Naive B cell (primary cell): ENCODE data around the gene TMC3. TPM values are rescaled to one million over a fixed set of nuclear protein-coding genes. Genes with fewer than 3 reads are reported as not detected.

Experiments used
- ATAC-seq, 2 donors: fragments of 150-1000 bp; cut with Tn5 transposase; 2 replicates each; pipeline ENCODE4 v1.10.0; 2021; ENCODE audit warnings: low read depth in 2 of 2, mild to moderate bottlenecking in 2 of 2, moderate library complexity in 2 of 2
- DNase-seq: peaks from one replicate; pipeline ENCODE4 v3.0.0; 2022
- H3K27ac Mint-ChIP-seq, 6 donors: one replicate each; pipeline ENCODE4 v1.8.0; 2020 to 2022; ENCODE audit warnings: mild to moderate bottlenecking in 6 of 6, mixed read lengths in 6 of 6, moderate library complexity in 5 of 6, inconsistent platforms in 2 of 6
- H3K27me3 Mint-ChIP-seq, 3 donors: one replicate each; pipeline ENCODE4 v1.8.0; 2021 to 2022; ENCODE audit warnings: mixed read lengths in 3 of 3, mild to moderate bottlenecking in 1 of 3
- H3K36me3 Mint-ChIP-seq, 2 donors: one replicate each; pipeline ENCODE4 v1.8.0; 2020 to 2022; ENCODE audit warnings: mixed read lengths in 2 of 2, inconsistent platforms in 1 of 2, mild to moderate bottlenecking in 1 of 2
- H3K4me1 Mint-ChIP-seq, 3 donors: one replicate each; pipeline ENCODE4 v1.8.0; 2020 to 2022; ENCODE audit warnings: mixed read lengths in 3 of 3, inconsistent platforms in 1 of 3, mild to moderate bottlenecking in 1 of 3, moderate library complexity in 1 of 3
- H3K4me3 Mint-ChIP-seq, 8 donors: one replicate each; pipeline ENCODE4 v1.8.0; 2020 to 2022; ENCODE audit warnings: mild to moderate bottlenecking in 8 of 8, mixed read lengths in 8 of 8, moderate library complexity in 8 of 8, inconsistent platforms in 2 of 8
- H3K9me3 Mint-ChIP-seq, 7 donors: one replicate each; pipeline ENCODE4 v1.8.0; 2020 to 2022; ENCODE audit warnings: mixed read lengths in 7 of 7, mild to moderate bottlenecking in 5 of 7, inconsistent platforms in 2 of 7, moderate library complexity in 1 of 7
- polyA plus RNA-seq, 6 donors: library from polyadenylated mRNA; unstranded; fragments of 300-500 nt; fragmentation: Illumina TruSeq; gene quantifications; one replicate each; pipeline ENCODE4 v1.2.3, GENCODE V29; 2021; ENCODE audit warnings: low read depth in 6 of 6

TMC3 gene
- polyA plus RNA-seq, 6 donors from 2014 or later, result not detected

DNA sequence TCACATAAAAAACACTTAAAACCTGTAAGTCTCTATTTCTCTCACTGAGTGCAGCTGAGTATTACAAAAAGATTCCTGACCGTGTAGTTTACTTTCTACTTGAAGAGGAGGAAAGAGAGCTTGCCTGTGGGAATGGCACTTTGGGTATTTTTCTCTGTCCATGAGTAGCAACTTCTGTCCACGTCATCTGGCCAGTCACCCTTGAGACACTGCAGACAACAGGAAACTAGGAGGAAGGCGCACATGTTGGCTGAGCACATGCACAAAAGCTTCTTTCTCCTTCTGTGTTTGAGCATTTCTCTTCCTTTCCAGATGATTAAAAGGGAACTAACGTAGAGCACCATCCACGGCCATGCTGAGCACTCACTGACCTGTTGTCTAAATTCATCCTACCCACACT, 69.8 kb downstream of the TMC3 start:
- peak overlapping the region; percentile 85 to 100 (median 100) for H3K4me3 Mint-ChIP-seq
- DNase-seq, result peak; percentile 49
- H3K27ac Mint-ChIP-seq, result peak overlapping the region; percentile 81 to 100 (median 99)
- H3K4me1 Mint-ChIP-seq, result peaks cover 61 to 92% (median 72%) of the 10 kb centered on the region in 3 donors
- no peaks in the 10 kb centered on the region for H3K27me3 Mint-ChIP-seq
- H3K9me3 Mint-ChIP-seq, result peaks cover 0 to 3% (median 0%) of the 10 kb centered on the region in 7 donors
- peak in 1 of 2 donors; percentile 15 for ATAC-seq
- H3K36me3 Mint-ChIP-seq, result peaks cover 49 to 59% of the 10 kb centered on the region in 2 donors

DNA sequence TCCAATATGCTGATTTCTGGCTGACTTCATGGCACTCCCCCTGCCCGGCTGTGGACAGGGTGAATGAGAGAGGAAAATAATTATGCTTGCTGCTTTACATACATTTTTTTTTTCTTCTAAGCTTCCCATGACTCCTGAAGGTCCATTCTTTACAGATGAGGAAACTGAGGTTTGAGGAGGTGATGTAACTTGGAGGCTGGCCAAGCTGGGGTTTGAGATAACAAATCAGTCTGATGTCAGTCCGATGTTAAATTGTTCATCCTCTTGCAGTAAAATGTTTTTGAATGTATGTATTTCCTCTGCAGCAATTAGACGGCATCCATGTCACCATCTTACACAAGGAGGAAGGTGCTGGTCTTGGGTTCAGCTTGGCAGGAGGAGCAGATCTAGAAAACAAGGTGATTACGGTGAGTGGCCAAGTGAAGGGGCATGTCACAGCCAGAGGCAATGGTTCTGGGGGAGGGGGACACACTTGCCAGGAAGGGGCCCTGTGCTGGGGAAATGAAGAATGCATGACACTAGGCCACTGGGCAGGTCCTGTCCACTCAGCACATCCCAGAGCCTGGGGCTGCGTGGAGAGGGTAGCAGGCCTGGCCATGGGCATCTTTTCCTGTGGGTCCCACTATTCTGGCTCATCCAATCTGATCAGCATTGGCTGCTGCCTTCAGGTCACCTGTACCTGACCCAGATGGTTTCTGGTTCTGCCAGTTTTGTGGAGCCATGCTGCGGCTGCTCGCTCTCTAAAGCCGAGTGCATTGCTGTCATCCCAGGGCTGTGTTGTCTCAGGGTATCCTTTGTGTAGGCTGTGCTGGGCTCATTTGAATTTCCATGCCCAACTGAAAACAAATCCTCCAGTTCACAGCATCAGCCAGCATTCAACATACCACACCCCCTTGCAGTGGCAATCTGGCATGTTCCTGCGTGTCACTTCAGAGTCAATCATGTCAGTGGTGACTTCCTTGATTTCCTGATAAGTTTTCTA, 70.5 kb downstream of the TMC3 start:
- Mint-ChIP-seq H3K9me3 (peaks cover 0 to 3% (median 0%) of the 10 kb centered on the region in 7 donors), H3K27me3 (no peaks in the 10 kb centered on the region), H3K36me3 (peaks cover 46 to 63% of the 10 kb centered on the region in 2 donors), H3K4me3 (peak overlapping the region; percentile 98 to 100 (median 100)), H3K27ac (peak overlapping the region; percentile 99 to 100 (median 99)), H3K4me1 (peaks cover 68 to 95% (median 77%) of the 10 kb centered on the region in 3 donors)
- DNase-seq, result no peak
- ATAC-seq, result no peak

DNA sequence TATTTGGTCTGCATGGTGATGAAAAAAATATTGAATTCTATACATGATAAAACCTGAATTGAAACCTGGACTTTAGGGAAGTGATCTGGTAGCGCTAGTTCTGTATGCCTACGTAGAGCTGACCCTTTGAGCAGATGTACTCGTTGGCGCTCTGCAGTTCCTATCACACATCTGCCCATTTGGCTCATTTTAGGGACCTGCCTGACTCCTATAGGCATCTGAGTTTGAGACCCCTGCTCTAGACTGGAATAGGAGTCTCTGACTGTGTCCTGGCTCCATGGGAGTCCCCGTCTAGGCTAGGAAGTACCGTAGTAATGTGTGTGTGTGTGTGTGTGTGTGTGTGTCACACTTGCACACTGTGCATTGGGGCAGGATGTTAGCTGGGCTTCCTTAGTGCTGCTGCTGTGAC, 71.3 kb downstream of the TMC3 start:
- H3K36me3 Mint-ChIP-seq, result peaks cover 46 to 71% of the 10 kb centered on the region in 2 donors
- H3K4me3 Mint-ChIP-seq, result peak overlapping the region; percentile 98 to 100 (median 100)
- peak; percentile 75 to 77 for ATAC-seq
- H3K4me1 Mint-ChIP-seq, result peaks cover 76 to 97% (median 85%) of the 10 kb centered on the region in 3 donors
- peaks cover 0 to 3% (median 0%) of the 10 kb centered on the region in 7 donors for H3K9me3 Mint-ChIP-seq
- H3K27me3 Mint-ChIP-seq, result no peaks in the 10 kb centered on the region
- H3K27ac Mint-ChIP-seq, result peak overlapping the region; percentile 99 to 100 (median 99)
- peak; percentile 75 for DNase-seq

DNA sequence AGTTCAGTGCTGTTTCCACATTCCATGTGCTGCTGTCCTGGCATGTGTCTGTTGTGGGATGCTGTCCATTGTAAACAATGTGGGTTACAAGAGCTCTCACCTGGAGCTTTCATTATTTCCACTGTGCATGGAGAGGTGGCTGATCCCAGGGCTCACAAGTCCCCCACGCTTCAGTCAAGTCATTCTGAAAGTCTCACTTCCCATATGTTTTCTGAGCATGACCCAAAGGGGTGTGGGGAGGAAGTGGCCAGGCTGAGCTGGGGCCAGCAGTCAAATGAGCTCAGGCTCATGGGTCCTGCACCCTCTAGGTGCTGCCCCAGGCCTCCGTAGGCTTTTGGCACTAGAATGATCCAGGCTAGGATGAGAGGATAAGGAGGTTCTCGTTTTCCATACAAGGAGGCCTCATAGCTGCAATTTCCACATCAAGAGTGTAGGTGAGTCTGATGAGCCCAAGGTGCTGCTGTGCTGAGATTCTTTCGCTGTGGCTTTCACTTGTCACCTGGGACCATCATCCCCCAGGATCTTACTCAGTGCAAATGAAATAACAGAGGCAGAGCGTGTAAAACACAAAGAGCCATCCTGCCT, 72.1 kb downstream of the TMC3 start:
- H3K27ac Mint-ChIP-seq, result peak overlapping the region; percentile 99 to 100 (median 99)
- H3K36me3 Mint-ChIP-seq, result peaks cover 54 to 79% of the 10 kb centered on the region in 2 donors
- peak overlapping the region; percentile 98 to 100 (median 100) for H3K4me3 Mint-ChIP-seq
- peak; percentile 78 for DNase-seq
- H3K4me1 Mint-ChIP-seq, result peaks cover 82 to 92% (median 91%) of the 10 kb centered on the region in 3 donors
- H3K9me3 Mint-ChIP-seq, result peaks cover 0 to 3% (median 0%) of the 10 kb centered on the region in 7 donors
- ATAC-seq, result peak; percentile 51 to 60
- no peaks in the 10 kb centered on the region for H3K27me3 Mint-ChIP-seq

DNA sequence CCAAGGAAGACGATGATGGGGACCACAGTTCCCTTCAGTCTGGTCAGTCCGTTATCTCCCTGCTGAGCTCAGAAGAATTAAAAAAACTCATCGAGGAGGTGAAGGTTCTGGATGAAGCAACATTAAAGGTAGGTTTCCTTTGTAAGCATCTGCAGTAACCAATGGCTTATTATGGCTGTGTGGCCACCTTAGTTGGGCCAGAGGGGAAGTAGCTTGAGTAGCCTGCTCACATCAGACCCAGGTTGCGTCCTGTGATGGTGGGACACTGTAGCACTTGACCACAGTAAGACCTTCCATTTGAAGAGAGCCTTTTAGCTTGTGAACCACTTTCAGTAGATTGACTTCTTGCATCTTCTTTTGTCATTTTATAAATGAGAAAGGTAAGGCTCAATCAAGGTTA, 72.6 kb downstream of the TMC3 start:
- H3K27me3 Mint-ChIP-seq, result no peaks in the 10 kb centered on the region
- peak overlapping the region; percentile 98 to 100 (median 100) for H3K4me3 Mint-ChIP-seq
- peaks cover 57 to 79% of the 10 kb centered on the region in 2 donors for H3K36me3 Mint-ChIP-seq
- peaks cover 0 to 3% (median 0%) of the 10 kb centered on the region in 7 donors for H3K9me3 Mint-ChIP-seq
- peaks cover 82 to 92% (median 91%) of the 10 kb centered on the region in 3 donors for H3K4me1 Mint-ChIP-seq
- H3K27ac Mint-ChIP-seq, result peak overlapping the region; percentile 99 to 100 (median 99)
- no peak for ATAC-seq
- DNase-seq, result no peak

DNA sequence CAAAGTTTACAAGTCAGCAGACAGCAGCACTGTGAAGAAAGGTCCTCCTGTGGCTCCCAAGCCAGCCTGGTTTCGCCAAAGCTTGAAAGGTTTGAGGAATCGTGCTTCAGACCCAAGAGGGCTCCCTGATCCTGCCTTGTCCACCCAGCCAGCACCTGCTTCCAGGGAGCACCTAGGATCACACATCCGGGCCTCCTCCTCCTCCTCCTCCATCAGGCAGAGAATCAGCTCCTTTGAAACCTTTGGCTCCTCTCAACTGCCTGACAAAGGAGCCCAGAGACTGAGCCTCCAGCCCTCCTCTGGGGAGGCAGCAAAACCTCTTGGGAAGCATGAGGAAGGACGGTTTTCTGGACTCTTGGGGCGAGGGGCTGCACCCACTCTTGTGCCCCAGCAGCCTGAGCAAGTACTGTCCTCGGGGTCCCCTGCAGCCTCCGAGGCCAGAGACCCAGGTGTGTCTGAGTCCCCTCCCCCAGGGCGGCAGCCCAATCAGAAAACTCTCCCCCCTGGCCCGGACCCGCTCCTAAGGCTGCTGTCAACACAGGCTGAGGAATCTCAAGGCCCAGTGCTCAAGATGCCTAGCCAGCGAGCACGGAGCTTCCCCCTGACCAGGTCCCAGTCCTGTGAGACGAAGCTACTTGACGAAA, 74.3 kb downstream of the TMC3 start:
- Mint-ChIP-seq H3K4me1 (peaks cover 94 to 100% (median 94%) of the 10 kb centered on the region in 3 donors), H3K27me3 (no peaks in the 10 kb centered on the region), H3K9me3 (peaks cover 0 to 3% (median 0%) of the 10 kb centered on the region in 7 donors), H3K36me3 (peaks cover 54 to 78% of the 10 kb centered on the region in 2 donors), H3K27ac (peak overlapping the region; percentile 87 to 100 (median 100)), H3K4me3 (peak overlapping the region; percentile 98 to 100 (median 100))
- no peak for DNase-seq
- no peak for ATAC-seq

DNA sequence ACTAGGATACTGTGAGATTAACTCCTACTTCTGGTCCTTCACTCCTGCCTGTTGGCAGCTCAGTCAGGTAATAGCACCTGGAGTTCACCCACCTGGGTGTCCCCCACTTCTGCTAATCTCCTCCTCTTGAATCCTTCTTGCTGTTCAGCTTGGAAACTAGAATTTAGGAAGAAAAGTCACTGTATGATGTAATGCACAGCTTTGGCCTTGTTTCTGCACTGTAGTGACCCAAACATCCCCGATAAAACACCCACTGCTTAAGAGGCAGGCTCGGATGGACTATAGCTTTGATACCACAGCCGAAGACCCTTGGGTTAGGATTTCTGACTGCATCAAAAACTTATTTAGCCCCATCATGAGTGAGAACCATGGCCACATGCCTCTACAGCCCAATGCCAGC, 74.9 kb downstream of the TMC3 start:
- Mint-ChIP-seq H3K4me3 (peak overlapping the region; percentile 98 to 100 (median 100)), H3K27ac (peak overlapping the region; percentile 95 to 100 (median 100)), H3K9me3 (peaks cover 0 to 3% (median 0%) of the 10 kb centered on the region in 7 donors), H3K27me3 (no peaks in the 10 kb centered on the region), H3K36me3 (peaks cover 48 to 74% of the 10 kb centered on the region in 2 donors), H3K4me1 (peaks cover 93 to 100% (median 94%) of the 10 kb centered on the region in 3 donors)
- DNase-seq (no peak), ATAC-seq (no peak)

DNA sequence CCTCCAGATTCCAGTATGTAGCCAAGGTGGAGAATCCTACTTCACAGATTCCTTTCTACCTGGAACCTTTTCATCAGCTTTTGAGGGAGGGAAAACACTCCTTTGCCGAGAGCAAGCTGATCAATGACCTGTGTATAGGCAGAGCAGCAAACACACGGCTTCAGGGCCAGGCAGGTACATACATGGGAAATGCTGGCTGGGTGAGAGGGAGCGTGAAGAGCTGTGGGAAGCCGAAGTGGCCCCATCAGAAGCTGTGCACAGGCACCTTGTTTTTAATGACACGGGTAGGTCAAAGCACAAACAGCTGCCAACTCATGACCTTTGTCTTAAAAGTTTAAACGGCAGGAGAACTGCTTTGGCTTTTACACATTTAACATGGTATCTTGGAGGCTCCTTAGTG, 75.4 kb downstream of the TMC3 start:
- H3K36me3 Mint-ChIP-seq, result peaks cover 45 to 71% of the 10 kb centered on the region in 2 donors
- DNase-seq (no peak), ATAC-seq (no peak)
- H3K4me3 Mint-ChIP-seq, result peak overlapping the region; percentile 98 to 100 (median 100)
- peaks cover 93 to 100% (median 94%) of the 10 kb centered on the region in 3 donors for H3K4me1 Mint-ChIP-seq
- no peaks in the 10 kb centered on the region for H3K27me3 Mint-ChIP-seq
- H3K27ac Mint-ChIP-seq, result peak overlapping the region; percentile 95 to 100 (median 100)
- peaks cover 0 to 3% (median 0%) of the 10 kb centered on the region in 7 donors for H3K9me3 Mint-ChIP-seq

DNA sequence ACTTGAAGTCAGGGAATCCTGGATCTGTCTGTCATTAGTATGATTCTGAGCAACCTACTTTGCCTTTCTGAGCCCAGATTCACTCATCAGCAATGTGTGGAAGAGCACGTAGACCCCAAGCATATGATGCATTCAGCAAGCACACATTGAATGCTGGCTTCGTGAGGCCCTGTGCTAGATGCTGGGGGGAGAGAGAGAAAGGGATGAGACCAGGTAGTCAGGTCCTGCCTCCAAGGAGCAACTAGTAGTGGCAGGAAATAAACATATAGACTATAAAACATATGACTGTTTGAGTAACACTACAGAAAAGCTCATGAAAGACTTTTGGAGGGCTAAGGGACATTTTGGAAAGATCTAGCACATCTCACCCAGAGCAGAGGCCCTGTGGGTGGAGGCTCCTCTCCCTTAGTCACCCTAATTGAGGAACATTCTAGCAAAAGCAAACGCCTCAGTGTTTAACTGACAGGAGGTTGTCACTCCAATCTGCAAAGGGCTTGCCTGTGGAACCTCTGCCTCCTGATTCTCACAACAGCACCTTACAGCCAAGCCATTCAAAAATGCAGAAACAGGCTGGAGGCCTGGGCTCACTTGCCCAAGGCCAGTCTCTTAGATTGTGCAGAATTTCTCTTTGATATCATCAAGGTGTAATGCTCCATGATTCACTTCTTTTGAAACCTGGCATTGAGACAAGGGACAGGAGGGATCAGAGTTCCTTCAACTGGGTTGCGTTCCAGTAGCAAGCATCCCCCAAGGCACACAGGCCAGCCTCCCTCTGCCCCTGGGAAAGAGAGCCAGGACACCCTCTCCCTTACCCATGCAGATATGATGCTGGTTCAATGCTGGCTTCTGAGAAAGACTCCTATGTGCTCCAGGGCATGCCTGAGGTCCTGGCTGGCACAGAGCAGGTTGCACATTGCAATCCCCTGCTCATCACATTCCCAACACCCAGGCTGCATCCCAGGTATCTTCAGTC, 76.1 kb downstream of the TMC3 start:
- H3K9me3 Mint-ChIP-seq, result peaks cover 0 to 3% (median 0%) of the 10 kb centered on the region in 7 donors
- peak overlapping the region; percentile 98 to 100 (median 100) for H3K4me3 Mint-ChIP-seq
- H3K36me3 Mint-ChIP-seq, result peaks cover 38 to 65% of the 10 kb centered on the region in 2 donors
- ATAC-seq (no peak), DNase-seq (no peak)
- H3K27ac Mint-ChIP-seq, result peak overlapping the region; percentile 95 to 100 (median 100)
- peaks cover 88 to 99% (median 93%) of the 10 kb centered on the region in 3 donors for H3K4me1 Mint-ChIP-seq
- no peaks in the 10 kb centered on the region for H3K27me3 Mint-ChIP-seq

DNA sequence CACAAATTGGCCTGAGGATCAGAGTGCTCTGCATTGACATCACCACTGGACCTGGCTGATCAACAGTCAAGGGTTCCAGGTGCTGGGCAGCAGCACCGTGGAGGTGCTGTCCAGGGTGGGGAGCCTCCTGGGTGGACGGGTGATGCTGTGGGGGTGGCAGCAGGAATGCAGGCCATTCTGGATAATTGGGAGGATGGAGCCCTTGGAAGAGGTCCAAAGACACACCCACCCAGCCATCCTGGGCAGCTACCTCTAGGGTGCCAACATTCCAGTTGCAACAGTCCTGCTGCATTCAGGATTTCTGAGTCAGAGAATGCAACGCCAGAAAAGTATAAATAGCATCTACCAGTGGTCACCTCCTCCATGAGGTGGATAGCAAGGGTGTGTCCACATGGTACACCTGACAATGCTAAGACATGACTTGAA, 76.9 kb downstream of the TMC3 start:
- peaks cover 32 to 58% of the 10 kb centered on the region in 2 donors for H3K36me3 Mint-ChIP-seq
- no peak for DNase-seq
- peaks cover 88 to 99% (median 93%) of the 10 kb centered on the region in 3 donors for H3K4me1 Mint-ChIP-seq
- no peak for ATAC-seq
- no peaks in the 10 kb centered on the region for H3K9me3 Mint-ChIP-seq
- peak overlapping the region; percentile 97 to 100 (median 100) for H3K27ac Mint-ChIP-seq
- peak overlapping the region; percentile 98 to 100 (median 100) for H3K4me3 Mint-ChIP-seq
- H3K27me3 Mint-ChIP-seq, result no peaks in the 10 kb centered on the region

DNA sequence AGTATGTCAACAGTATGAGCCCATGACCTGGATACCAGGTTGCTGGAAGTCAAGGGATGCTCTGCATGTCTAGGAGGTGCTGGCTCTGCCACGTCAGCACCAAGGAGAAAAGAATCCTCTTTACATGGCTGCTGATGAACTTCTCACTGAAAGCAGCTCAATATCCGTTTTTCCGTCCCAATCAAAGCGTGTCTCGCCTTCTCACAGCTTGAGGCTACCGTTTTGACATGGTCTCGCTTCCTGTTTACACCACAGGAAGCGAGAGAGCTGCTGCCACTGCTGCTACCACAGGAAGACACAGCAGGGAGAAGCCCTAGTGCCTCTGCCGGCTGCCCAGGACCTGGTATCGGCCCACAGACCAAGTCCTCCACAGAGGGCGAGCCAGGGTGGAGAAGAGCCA, 77.3 kb downstream of the TMC3 start:
- ATAC-seq (peak; percentile 39 to 40), DNase-seq (peak; percentile 82)
- H3K4me1 Mint-ChIP-seq, result peaks cover 87 to 99% (median 93%) of the 10 kb centered on the region in 3 donors
- H3K4me3 Mint-ChIP-seq, result peak overlapping the region; percentile 98 to 100 (median 100)
- H3K36me3 Mint-ChIP-seq, result peaks cover 27 to 53% of the 10 kb centered on the region in 2 donors
- H3K9me3 Mint-ChIP-seq, result no peaks in the 10 kb centered on the region
- no peaks in the 10 kb centered on the region for H3K27me3 Mint-ChIP-seq
- H3K27ac Mint-ChIP-seq, result peak overlapping the region; percentile 97 to 100 (median 100)

DNA sequence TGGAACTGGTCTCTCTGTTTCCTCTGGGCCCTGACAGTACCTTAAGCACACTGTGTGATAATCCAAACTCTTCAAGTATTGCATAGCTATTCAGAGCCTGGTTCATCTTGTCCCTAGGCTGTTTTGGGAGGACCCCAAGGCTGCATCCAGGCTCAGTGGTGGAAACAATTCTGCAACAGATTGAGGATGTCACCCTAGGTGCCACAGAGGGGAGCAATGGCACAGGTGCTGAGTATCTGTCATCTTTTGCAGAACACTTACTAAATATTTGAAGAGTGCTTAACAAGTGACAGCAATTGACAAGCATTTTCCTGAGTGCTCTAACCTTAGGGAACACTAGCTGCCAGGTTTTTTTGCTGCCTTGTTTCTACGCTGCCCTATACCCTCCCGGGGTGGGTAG, 77.8 kb downstream of the TMC3 start:
- H3K4me1 Mint-ChIP-seq, result peaks cover 87 to 98% (median 93%) of the 10 kb centered on the region in 3 donors
- no peaks in the 10 kb centered on the region for H3K27me3 Mint-ChIP-seq
- ATAC-seq (no peak), DNase-seq (no peak)
- no peaks in the 10 kb centered on the region for H3K9me3 Mint-ChIP-seq
- H3K36me3 Mint-ChIP-seq, result peaks cover 24 to 52% of the 10 kb centered on the region in 2 donors
- peak overlapping the region; percentile 98 to 100 (median 100) for H3K4me3 Mint-ChIP-seq
- peak overlapping the region; percentile 98 to 100 (median 100) for H3K27ac Mint-ChIP-seq
